ENCODE results near the gene SLC38A4.

DNA sequence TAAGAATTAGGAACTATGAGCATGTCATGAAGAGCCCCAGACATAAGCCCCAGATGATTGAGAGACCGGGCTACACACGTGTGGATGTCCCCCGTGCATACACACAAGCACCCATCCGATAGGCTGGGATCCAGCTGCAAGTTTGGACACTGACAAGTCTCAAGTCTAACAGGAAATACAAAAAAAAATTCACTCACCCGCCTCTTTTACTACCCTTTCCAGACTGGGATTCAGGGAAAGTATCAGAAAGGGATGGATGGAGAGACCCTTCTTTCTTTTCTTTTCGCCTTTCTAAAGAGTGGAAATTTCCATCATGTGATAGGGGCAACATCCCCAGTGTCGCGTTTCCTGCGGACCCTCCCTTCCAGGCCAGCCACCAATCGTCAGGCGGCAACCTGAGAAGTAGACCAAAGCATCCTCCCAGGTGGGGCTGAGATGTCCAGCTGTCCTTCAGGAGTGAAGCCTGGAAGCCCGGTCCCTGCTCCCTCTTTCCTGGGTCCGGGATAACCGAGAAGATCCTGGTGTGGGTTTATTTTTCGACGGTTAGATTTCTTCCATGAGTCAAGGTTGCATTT, 6.4 kb upstream of the SLC38A4 start:
- TF ChIP-seq TAF1 (IDR thresholded peaks at IDR 0.05; ENCODE audit: low read depth, low read length) (no peak), POLR2A (IDR thresholded peaks at IDR 0.05; ENCODE audit: low read depth, low read length) (no peak), POLR2AphosphoS5 (IDR thresholded peaks at IDR 0.05; ENCODE audit: low read depth, low read length) (no peak)
